ENCODE data around the gene RGCC.

DNA sequence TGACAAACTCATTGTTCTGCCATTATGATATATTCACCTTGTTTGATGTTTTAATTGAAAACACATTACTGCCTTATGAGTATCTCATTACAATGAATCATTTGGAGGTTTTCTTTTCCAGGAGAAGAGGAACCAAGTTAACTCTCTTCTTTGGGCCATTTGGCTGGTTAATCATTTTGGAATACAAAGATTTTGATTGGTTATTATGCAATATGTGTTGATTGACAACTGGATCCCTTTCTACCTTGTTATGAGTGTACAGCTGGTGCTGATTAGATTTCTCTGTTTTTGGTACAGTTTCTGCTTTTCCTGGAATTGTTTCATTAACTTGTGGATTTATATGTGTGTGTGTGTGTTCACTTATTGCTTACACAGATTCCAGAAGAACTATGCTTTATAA lies 49.2 kb upstream of the RGCC start:
- no peak for TF ChIP-seq POLR2A (IDR thresholded peaks at IDR 0.05)
- TF ChIP-seq, protein P1, sequence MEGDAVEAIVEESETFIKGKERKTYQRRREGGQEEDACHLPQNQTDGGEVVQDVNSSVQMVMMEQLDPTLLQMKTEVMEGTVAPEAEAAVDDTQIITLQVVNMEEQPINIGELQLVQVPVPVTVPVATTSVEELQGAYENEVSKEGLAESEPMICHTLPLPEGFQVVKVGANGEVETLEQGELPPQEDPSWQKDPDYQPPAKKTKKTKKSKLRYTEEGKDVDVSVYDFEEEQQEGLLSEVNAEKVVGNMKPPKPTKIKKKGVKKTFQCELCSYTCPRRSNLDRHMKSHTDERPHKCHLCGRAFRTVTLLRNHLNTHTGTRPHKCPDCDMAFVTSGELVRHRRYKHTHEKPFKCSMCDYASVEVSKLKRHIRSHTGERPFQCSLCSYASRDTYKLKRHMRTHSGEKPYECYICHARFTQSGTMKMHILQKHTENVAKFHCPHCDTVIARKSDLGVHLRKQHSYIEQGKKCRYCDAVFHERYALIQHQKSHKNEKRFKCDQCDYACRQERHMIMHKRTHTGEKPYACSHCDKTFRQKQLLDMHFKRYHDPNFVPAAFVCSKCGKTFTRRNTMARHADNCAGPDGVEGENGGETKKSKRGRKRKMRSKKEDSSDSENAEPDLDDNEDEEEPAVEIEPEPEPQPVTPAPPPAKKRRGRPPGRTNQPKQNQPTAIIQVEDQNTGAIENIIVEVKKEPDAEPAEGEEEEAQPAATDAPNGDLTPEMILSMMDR (IDR thresholded peaks at IDR 0.05) = no peak

Measured in breast epithelium (tissue), 3 donors.